SU-DHL-6 (cell line): Measurements from ENCODE around the gene RAB37.

Experiments used
- H2AFZ ChIP-seq: fragments of 200-600 bp; sonication (generic); 2 replicates; pipeline ENCODE4 v1.6.1; 2014; ENCODE audit warnings: low read depth, mild to moderate bottlenecking, moderate library complexity, mixed read lengths, antibody characterized with exemption, low read length; ENCODE audit not compliant: severe bottlenecking
- H3F3A ChIP-seq: fragments of 200-600 bp; shearing (Covaris generic); 2 replicates; pipeline ENCODE4 v1.6.0; 2016; ENCODE audit warnings: antibody characterized with exemption, mild to moderate bottlenecking; ENCODE audit not compliant: insufficient read depth
- H3K27ac ChIP-seq: fragments of 200-600 bp; sonication (generic); 2 replicates; pipeline ENCODE4 v1.5.1; 2016; ENCODE audit warnings: low read depth, mild to moderate bottlenecking, low read length, moderate library complexity, mixed read lengths
- H3K27me3 ChIP-seq: fragments of 200-600 bp; sonication (generic), shearing (Covaris generic); 2 replicates; pipeline ENCODE4 v1.6.0; 2014; ENCODE audit warnings: mild to moderate bottlenecking, low read length
- H3K36me3 ChIP-seq: fragments of 200-600 bp; sonication (generic); 2 replicates; pipeline ENCODE4 v1.6.1; 2014; ENCODE audit warnings: mild to moderate bottlenecking, low read length, mixed read lengths
- H3K4me2 ChIP-seq: fragments of 300-600, 200-600 bp; shearing (Covaris generic), sonication (generic); 2 replicates; pipeline ENCODE4 v1.6.0; 2014; ENCODE audit warnings: low read length, low read depth, mild to moderate bottlenecking; ENCODE audit not compliant: poor library complexity, severe bottlenecking
- H3K4me3 ChIP-seq: fragments of 200-600 bp; sonication (generic); 2 replicates; pipeline ENCODE4 v1.5.1; 2014; ENCODE audit warnings: antibody characterized with exemption, low read length, mild to moderate bottlenecking, mixed read lengths; ENCODE audit not compliant: insufficient read depth, poor library complexity, severe bottlenecking
- H3K79me2 ChIP-seq: fragments of 200-600 bp; sonication (generic); 2 replicates; pipeline ENCODE4 v1.6.1; 2014; ENCODE audit warnings: mild to moderate bottlenecking, low read length, moderate library complexity; ENCODE audit not compliant: insufficient read depth
- H3K9ac ChIP-seq: fragments of 200-600 bp; sonication (generic); 2 replicates; pipeline ENCODE4 v1.7.0; 2014; ENCODE audit warnings: mild to moderate bottlenecking, low read length
- H3K9me2 ChIP-seq: fragments of 200-600 bp; sonication (generic); replicated peaks from 2 replicates; pipeline ENCODE4 v1.6.1; 2014; ENCODE audit warnings: low read length; ENCODE audit not compliant: insufficient read depth
- H3K9me3 ChIP-seq: fragments of 200-600 bp; sonication (generic); 2 replicates; pipeline ENCODE4 v1.6.1; 2014; ENCODE audit warnings: low read length, mixed read lengths; ENCODE audit not compliant: insufficient read depth
- H4K20me1 ChIP-seq: fragments of 200-600 bp; sonication (generic); 2 replicates; pipeline ENCODE4 v1.6.1; 2014; ENCODE audit warnings: low read depth, mild to moderate bottlenecking, antibody characterized with exemption, low read length, moderate library complexity, mixed read lengths
- EZH2phosphoT487 ChIP-seq: fragments of 200-600 bp; sonication (generic), shearing (Covaris generic); conservative IDR thresholded peaks from 2 replicates; pipeline ENCODE4 v1.6.1; 2018; ENCODE audit warnings: mild to moderate bottlenecking, antibody characterized with exemption, low read length, moderate library complexity, mixed read lengths
- TF ChIP-seq, protein P1 (sequence below): fragments of 200-600 bp; sonication (generic); IDR thresholded peaks from one replicate; pipeline ENCODE4 v1.5.1; 2017; ENCODE audit warnings: antibody characterized with exemption, mild to moderate bottlenecking, low read length, moderate library complexity; ENCODE audit not compliant: insufficient read depth, poor library complexity, severe bottlenecking

The RAB37 gene

DNA sequence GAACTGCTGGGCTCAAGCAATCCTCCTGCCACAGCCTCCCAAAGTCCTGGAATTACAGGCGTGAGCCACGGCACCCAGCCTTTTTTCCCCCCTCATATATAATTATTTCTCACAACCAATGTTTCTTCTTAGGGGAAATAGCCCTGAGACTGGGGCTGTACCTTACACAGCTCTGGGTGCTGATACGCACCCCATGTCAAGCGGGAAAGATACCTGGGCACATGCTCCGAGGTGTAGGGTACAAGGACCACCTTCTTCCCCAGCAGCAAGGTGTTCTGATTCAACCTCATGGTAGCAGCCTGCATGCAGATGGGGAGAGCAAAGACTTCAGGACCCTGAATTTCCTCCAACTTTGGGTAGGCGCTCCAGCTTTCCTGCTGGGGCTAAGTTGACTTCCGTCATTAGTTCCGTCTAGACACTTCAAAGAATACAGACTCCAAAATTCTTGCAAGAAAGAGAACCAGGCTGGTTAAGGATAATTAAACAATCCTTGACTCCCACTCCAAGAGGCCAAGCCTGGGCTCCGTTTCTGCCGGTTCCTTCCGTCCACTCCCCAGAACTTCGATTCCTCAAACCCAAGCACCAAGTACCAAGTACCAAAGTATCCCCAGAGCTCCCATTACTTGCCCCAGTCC, 38.5 kb downstream of the RAB37 start:
- H3K4me3 ChIP-seq: peak overlapping the region; percentile 83
- H3F3A ChIP-seq: peaks cover 8% of the 10 kb centered on the region; the same call in 1 of the 2 replicates
- no peaks in the 10 kb centered on the region for H3K9me3 ChIP-seq
- H3K36me3 ChIP-seq: no peaks in the 10 kb centered on the region
- peak overlapping the region; percentile 56 for H3K27ac ChIP-seq
- H2AFZ ChIP-seq: peak overlapping the region; percentile 4
- peak overlapping the region; percentile 82 for H3K4me2 ChIP-seq
- H3K9me2 ChIP-seq: no peaks in the 10 kb centered on the region
- H3K27me3 ChIP-seq: no peaks in the 10 kb centered on the region
- TF ChIP-seq, protein P1, sequence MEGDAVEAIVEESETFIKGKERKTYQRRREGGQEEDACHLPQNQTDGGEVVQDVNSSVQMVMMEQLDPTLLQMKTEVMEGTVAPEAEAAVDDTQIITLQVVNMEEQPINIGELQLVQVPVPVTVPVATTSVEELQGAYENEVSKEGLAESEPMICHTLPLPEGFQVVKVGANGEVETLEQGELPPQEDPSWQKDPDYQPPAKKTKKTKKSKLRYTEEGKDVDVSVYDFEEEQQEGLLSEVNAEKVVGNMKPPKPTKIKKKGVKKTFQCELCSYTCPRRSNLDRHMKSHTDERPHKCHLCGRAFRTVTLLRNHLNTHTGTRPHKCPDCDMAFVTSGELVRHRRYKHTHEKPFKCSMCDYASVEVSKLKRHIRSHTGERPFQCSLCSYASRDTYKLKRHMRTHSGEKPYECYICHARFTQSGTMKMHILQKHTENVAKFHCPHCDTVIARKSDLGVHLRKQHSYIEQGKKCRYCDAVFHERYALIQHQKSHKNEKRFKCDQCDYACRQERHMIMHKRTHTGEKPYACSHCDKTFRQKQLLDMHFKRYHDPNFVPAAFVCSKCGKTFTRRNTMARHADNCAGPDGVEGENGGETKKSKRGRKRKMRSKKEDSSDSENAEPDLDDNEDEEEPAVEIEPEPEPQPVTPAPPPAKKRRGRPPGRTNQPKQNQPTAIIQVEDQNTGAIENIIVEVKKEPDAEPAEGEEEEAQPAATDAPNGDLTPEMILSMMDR: no peak
- TF ChIP-seq EZH2phosphoT487: no peak
- peak overlapping the region; percentile 72 for H3K9ac ChIP-seq
- no peaks in the 10 kb centered on the region for H4K20me1 ChIP-seq
- H3K79me2 ChIP-seq: peaks cover 20% of the 10 kb centered on the region

DNA sequence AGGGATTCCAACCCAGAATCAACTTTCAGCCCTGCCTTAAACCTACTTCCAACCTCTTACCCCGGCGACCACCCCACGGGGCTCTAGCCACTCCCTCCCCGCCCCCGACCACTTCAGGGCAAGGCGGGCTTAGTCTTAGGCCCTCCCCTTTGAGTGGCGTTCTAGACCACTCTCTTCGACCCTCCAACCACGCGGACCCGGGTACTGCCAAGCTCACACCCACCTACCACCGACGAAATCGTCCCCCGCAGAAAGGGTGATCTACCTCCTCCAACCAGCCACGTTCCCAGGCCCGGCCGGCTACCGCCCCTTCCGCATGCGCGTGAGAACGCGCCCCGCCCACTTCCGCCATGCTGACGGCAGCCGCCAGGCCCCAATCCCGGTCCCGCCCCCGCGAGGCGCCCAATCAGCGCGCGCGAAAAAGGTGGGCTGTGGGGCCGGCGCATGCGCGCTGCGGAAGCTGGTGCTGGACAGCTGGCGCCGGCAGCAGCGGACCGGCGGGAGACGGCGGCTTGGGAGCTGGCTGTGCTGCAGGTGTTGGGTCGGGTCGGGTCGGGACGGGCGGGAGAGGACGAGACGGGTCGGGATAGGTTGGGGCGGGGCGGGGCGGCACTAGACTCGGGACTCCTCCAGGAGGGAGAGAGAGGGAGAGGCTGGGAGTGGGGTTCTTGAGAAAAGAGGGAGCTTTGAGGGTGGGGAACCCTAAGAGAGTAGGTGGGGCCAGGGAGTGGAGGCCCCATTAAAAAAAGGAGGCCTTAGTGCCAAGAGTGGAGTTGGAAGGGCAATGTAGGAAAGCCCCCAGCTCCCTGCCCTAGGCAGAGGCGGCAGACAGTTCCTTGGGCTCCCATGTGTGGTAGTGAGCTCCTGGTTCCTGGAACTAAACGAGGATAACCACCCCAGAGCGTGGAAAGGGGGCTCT, 39.2 kb downstream of the RAB37 start, which contains the start of gene NAT9:
Gene NAT9 (minus strand): TSS at position 302 of the 919 bp plus-strand sequence. CDS start 647 bp downstream, outside the sequence.
- no peaks in the 10 kb centered on the region for H3K27me3 ChIP-seq
- H3K9me3 ChIP-seq: no peaks in the 10 kb centered on the region
- no peaks in the 10 kb centered on the region for H3K9me2 ChIP-seq
- peak within 1 kb of the TSS; percentile 82 for H3K4me2 ChIP-seq
- no peaks in the 10 kb centered on the region for H3K36me3 ChIP-seq
- no peaks in the 10 kb centered on the region for H4K20me1 ChIP-seq
- H3K4me3 ChIP-seq: peak within 1 kb of the TSS; percentile 83
- H3K79me2 ChIP-seq: peaks cover 23% of the 10 kb centered on the region
- peak within 1 kb of the TSS; percentile 72 for H3K9ac ChIP-seq
- TF ChIP-seq, protein P1: no peak
- no peak for TF ChIP-seq EZH2phosphoT487
- peaks cover 9% of the 10 kb centered on the region; the same call in 1 of the 2 replicates for H3F3A ChIP-seq
- peak within 1 kb of the TSS; percentile 4 for H2AFZ ChIP-seq
- H3K27ac ChIP-seq: peak within 1 kb of the TSS; percentile 56

DNA sequence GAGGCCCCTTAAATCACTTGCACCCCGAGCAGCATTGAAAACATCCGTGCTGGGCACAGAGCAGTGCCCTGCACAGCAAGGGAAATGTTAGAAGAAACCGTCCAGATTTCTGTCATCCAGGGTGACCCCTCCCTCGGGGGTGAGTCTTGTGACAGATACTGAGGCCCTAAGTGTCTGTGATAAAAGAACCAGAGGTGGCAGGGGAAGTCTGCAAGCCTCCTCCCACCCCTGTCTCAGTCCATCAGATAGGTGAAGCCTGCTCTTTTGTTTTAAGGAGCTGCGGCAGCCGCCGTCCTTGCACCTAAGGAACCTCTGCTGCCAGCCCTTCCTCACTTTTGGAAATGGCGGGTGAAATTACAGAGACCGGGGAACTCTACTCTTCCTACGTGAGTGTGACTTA, 39.9 kb downstream of the RAB37 start:
- H3K9me3 ChIP-seq: no peaks in the 10 kb centered on the region
- H4K20me1 ChIP-seq: no peaks in the 10 kb centered on the region
- TF ChIP-seq EZH2phosphoT487: no peak
- TF ChIP-seq, protein P1: no peak
- no peaks in the 10 kb centered on the region for H3K36me3 ChIP-seq
- H3F3A ChIP-seq: peaks cover 9% of the 10 kb centered on the region; the same call in 1 of the 2 replicates
- H3K4me3 ChIP-seq: peak overlapping the region; percentile 83
- no peaks in the 10 kb centered on the region for H3K27me3 ChIP-seq
- no peak overlapping the region for H2AFZ ChIP-seq
- H3K9me2 ChIP-seq: no peaks in the 10 kb centered on the region
- H3K9ac ChIP-seq: peak overlapping the region; percentile 72
- H3K27ac ChIP-seq: no peak overlapping the region
- H3K79me2 ChIP-seq: peaks cover 23% of the 10 kb centered on the region
- peak overlapping the region; percentile 71 for H3K4me2 ChIP-seq
